HG03139 (cell line): Measurements from ENCODE around the gene CRHR2.

ENCODE experiments used
- ATAC-seq: cut with Tn5 transposase; IDR thresholded peaks from one replicate; pipeline ENCODE4 v1.9.1; 2021; ENCODE audit not compliant: unreplicated experiment

The CRHR2 gene

GRCh38 chr7:30633223-30633622, 49.0 kb downstream of the CRHR2 start:
- no peak for ATAC-seq

GRCh38 chr7:30630986-30631385, 51.3 kb downstream of the CRHR2 start:
- ATAC-seq = no peak

GRCh38 chr7:30627026-30627425, 55.2 kb downstream of the CRHR2 start:
- ATAC-seq = no peak

GRCh38 chr7:30625283-30625682, 57.0 kb downstream of the CRHR2 start:
- no peak for ATAC-seq

GRCh38 chr7:30618961-30619360, 63.3 kb downstream of the CRHR2 start:
- ATAC-seq = no peak

- no peak for ATAC-seq
Measured at GRCh38 chr7:30618080-30618676, 64.1 kb downstream of the CRHR2 start.

- no peak for ATAC-seq
Measured at GRCh38 chr7:30617359-30617758, 64.9 kb downstream of the CRHR2 start.

- ATAC-seq = no peak
Measured at GRCh38 chr7:30616318-30616717, 65.9 kb downstream of the CRHR2 start.

- no peak for ATAC-seq
Measured at GRCh38 chr7:30613366-30614325, 68.6 kb downstream of the CRHR2 start.

GRCh38 chr7:30612658-30613265, 69.5 kb downstream of the CRHR2 start:
- no peak for ATAC-seq

GRCh38 chr7:30605832-30606231, 76.4 kb downstream of the CRHR2 start:
- ATAC-seq = no peak

- no peak for ATAC-seq
Measured at GRCh38 chr7:30604901-30605300, 77.4 kb downstream of the CRHR2 start.
